GM18858 (cell line): ENCODE measurements around the gene ING4.
"Not testable (repeated sequence)": the region's sequence is repeated elsewhere in the genome, so short reads cannot be mapped to it uniquely, and the experiment has no call there.

ENCODE experiments used
- ATAC-seq: cut with Tn5 transposase; IDR thresholded peaks from one replicate; pipeline ENCODE4 v1.9.1; 2021; ENCODE audit not compliant: unreplicated experiment

The ING4 gene

GRCh38 chr12:6662906-6663742, at the start of gene ING4:
Gene ING4, minus strand, starts transcription at chr12:6663119. Its CDS starts 18 bp downstream, at chr12:6663101.
- peak; percentile 89 for ATAC-seq

- no peak for ATAC-seq
These were observed 46.1 kb upstream of the ING4 start for GRCh38 chr12:6708960-6709394.

- not testable (repeated sequence) for ATAC-seq
These were observed 45.4 kb upstream of the ING4 start for GRCh38 chr12:6708351-6708750.

- ATAC-seq: no peak
These were observed 40.7 kb upstream of the ING4 start for GRCh38 chr12:6703631-6704030.

GRCh38 chr12:6701078-6701768, 38.3 kb upstream of the ING4 start:
- no peak for ATAC-seq

- no peak for ATAC-seq
These were observed 37.7 kb upstream of the ING4 start, which contains the start of gene PIANP for GRCh38 chr12:6700646-6701051. Gene PIANP, minus strand, starts transcription at chr12:6700815. Its CDS starts 2,754 bp downstream, at chr12:6698061.

- no peak for ATAC-seq
These were observed 37.2 kb upstream of the ING4 start for GRCh38 chr12:6699989-6700645.

- ATAC-seq: no peak
These were observed 36.5 kb upstream of the ING4 start for GRCh38 chr12:6699259-6699988.

- no peak for ATAC-seq
These were observed 35.6 kb upstream of the ING4 start for GRCh38 chr12:6698352-6699046.

GRCh38 chr12:6697584-6698351, 34.8 kb upstream of the ING4 start:
- no peak for ATAC-seq

GRCh38 chr12:6696690-6697583, 34.0 kb upstream of the ING4 start:
- ATAC-seq: no peak

- no peak for ATAC-seq
These were observed 32.6 kb upstream of the ING4 start for GRCh38 chr12:6695313-6696045.

- no peak for ATAC-seq
These were observed 31.8 kb upstream of the ING4 start for GRCh38 chr12:6694701-6695100.

GRCh38 chr12:6693832-6694355, 31.0 kb upstream of the ING4 start:
- no peak for ATAC-seq

- no peak for ATAC-seq
These were observed 30.0 kb upstream of the ING4 start for GRCh38 chr12:6692888-6693287.

- ATAC-seq: no peak
These were observed 28.6 kb upstream of the ING4 start for GRCh38 chr12:6691473-6691872.

GRCh38 chr12:6688999-6689882, 26.3 kb upstream of the ING4 start, which contains the start of gene ZNF384:
Gene ZNF384, minus strand, starts transcription at chr12:6689375. Its CDS starts 9,855 bp downstream, at chr12:6679520.
- ATAC-seq: peak; percentile 67
